Activated CD4-positive, alpha-beta T cell treated with anti-CD3 and anti-CD28 coated beads for 36 hours (primary cell): ENCODE results near the gene CATSPER3. TPM values are rescaled to one million over a fixed set of nuclear protein-coding genes. Genes with fewer than 3 reads are reported as not detected.
"Not testable (repeated sequence)": the region's sequence is repeated elsewhere in the genome, so short reads cannot be mapped to it uniquely, and the experiment has no call there.

Experiments
- ATAC-seq: fragments of 200-7000 bp; cut with Tn5 transposase; one replicate; pipeline ENCODE4 v1.10.0; 2021; ENCODE audit warnings: mild to moderate bottlenecking, moderate library complexity
- CTCF ChIA-PET: fragments of 350-600 bp; sonication (Branson Sonifier 250); formaldehyde crosslinking; loops from one replicate; lab custom pipeline; 2021; ENCODE audit warnings: antibody characterized with exemption; lab: Charles Lee
- POLR2A ChIA-PET: fragments of 350-600 bp; sonication (Branson Sonifier 250); formaldehyde crosslinking; loops from one replicate; lab custom pipeline; 2021; ENCODE audit warnings: antibody characterized with exemption, inconsistent platforms; lab: Charles Lee
- DNase-seq: peaks from one replicate; pipeline ENCODE4 v3.0.0-alpha.2; 2020
- H3K27ac Mint-ChIP-seq: one replicate; pipeline ENCODE4 v1.8.0; 2021; ENCODE audit warnings: mixed read lengths
- H3K27me3 Mint-ChIP-seq: one replicate; pipeline ENCODE4 v1.8.0; 2021; ENCODE audit warnings: mixed read lengths
- H3K36me3 Mint-ChIP-seq: one replicate; pipeline ENCODE4 v1.8.0; 2021; ENCODE audit warnings: low read depth, mixed read lengths
- H3K4me1 Mint-ChIP-seq: one replicate; pipeline ENCODE4 v1.8.0; 2021; ENCODE audit warnings: mixed read lengths
- H3K4me3 Mint-ChIP-seq: one replicate; pipeline ENCODE4 v1.8.0; 2021; ENCODE audit warnings: mild to moderate bottlenecking, moderate library complexity, mixed read lengths
- H3K9me3 Mint-ChIP-seq: one replicate; pipeline ENCODE4 v1.8.0; 2021; ENCODE audit warnings: low read depth, mixed read lengths
- intact Hi-C, 2 experiments: fragments of 100-400 bp; cut with DNase I in 1 of 2; cut with micrococcal nuclease in 1 of 2; formaldehyde crosslinking; loops; one replicate each; pipeline versions ENCODE4 v1.14.2 to v1.15.1; 2022 to 2024; cut with DNase I, micrococcal nuclease
- total RNA-seq, 2 experiments: library from RNA; stranded (reverse); gene quantifications; one replicate each; pipeline ENCODE4 v1.2.3, GENCODE V29; 2021

Gene CATSPER3
- total RNA-seq, 2 experiments from 2014 or later: 0.40 to 0.69 TPM

DNA sequence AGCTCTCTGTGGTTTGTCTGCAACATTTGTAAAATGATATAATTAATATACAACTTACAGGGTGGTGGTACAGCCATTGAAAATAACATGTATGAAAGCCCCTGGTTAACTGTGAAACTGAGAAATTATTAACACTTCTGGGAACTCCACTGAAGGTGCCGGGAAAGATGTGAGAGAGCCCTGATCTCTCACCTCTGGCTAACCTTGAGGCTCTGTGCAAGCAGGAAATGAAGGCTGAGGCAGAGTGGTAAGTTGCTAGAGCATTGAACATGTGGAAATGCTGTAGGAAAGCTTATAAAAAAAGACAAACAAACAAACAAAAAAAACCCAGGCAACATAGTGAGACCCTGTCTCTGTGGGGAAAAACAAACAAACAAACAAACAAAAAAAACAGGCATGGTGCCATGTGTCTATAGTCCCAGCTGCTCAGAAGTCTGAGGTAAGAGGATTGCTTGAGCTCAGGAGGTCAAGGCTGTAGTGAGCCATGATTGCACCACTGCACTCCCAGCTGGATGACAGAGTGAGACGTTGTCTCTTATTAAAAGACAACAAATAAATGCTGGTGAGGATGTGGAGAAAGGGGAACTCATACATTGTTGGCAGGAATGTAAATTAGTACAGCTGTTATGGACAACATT, 7.5 kb downstream of the CATSPER3 start:
- H3K27me3 Mint-ChIP-seq: no peaks in the 10 kb centered on the region
- no peak overlapping the region for H3K27ac Mint-ChIP-seq
- H3K9me3 Mint-ChIP-seq: peaks cover 13% of the 10 kb centered on the region
- DNase-seq: no peak
- ChIA-PET CTCF (no interaction called here), POLR2A (no interaction called here)
- intact Hi-C loops: no loop called here
- peaks cover 15% of the 10 kb centered on the region for H3K36me3 Mint-ChIP-seq
- H3K4me1 Mint-ChIP-seq: no peaks in the 10 kb centered on the region
- ATAC-seq: no peak
- H3K4me3 Mint-ChIP-seq: no peak overlapping the region

DNA sequence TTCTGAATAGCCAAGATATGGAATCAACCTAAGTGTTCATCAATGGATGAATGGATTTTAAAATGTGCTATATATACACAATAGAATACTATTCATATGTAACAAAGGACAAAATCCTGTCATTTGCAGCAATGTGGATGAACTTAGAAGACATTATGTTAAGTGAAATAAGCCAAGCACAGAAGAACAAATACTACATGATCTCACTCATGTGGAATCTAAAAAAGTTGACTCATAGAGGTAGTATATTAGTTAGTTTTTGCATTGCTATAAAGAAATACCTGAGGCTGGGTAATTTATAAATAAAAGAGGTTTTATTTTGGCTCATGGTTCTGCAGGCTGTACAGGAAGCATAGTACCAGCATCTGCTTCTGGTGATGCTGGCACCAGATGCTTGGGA, 8.1 kb downstream of the CATSPER3 start:
- no peak overlapping the region for H3K4me3 Mint-ChIP-seq
- no peaks in the 10 kb centered on the region for H3K27me3 Mint-ChIP-seq
- intact Hi-C loops: no loop called here
- peaks cover 15% of the 10 kb centered on the region for H3K36me3 Mint-ChIP-seq
- POLR2A ChIA-PET: no interaction called here
- H3K4me1 Mint-ChIP-seq: no peaks in the 10 kb centered on the region
- no peak for ATAC-seq
- DNase-seq: no peak
- no peak overlapping the region for H3K27ac Mint-ChIP-seq
- H3K9me3 Mint-ChIP-seq: peaks cover 14% of the 10 kb centered on the region
- CTCF ChIA-PET: no interaction called here

GRCh38 chr5:134976841-134977240, 9.1 kb downstream of the CATSPER3 start:
- H3K4me3 Mint-ChIP-seq: no peak overlapping the region
- no peaks in the 10 kb centered on the region for H3K27me3 Mint-ChIP-seq
- intact Hi-C loops: no loop called here
- peaks cover 21% of the 10 kb centered on the region for H3K9me3 Mint-ChIP-seq
- ATAC-seq: no peak
- POLR2A ChIA-PET: no interaction called here
- CTCF ChIA-PET: no interaction called here
- no peak for DNase-seq
- H3K36me3 Mint-ChIP-seq: peaks cover 19% of the 10 kb centered on the region
- no peaks in the 10 kb centered on the region for H3K4me1 Mint-ChIP-seq
- no peak overlapping the region for H3K27ac Mint-ChIP-seq

DNA sequence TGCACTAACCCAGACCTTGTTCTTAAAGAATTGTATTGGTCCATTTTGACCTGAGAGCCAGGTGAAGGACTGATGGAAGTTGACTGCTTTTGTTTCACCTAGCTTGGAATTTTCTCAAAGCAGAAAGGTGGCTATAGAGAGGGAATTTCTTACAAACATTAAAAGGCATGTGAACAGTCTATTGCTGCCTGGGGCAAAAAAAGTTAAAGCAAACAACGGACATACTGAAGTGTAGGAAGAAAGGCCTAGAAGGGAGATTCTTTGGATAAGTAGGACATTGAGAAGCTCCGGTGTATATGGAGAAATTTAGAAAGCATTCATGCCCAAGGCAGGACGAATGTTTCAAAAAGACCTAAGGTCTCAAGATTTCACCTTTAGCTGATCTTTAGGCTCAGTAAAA, 11.7 kb downstream of the CATSPER3 start:
- DNase-seq (no peak), ATAC-seq (no peak)
- Mint-ChIP-seq H3K36me3 (peaks cover 26% of the 10 kb centered on the region), H3K9me3 (peaks cover 33% of the 10 kb centered on the region), H3K4me1 (no peaks in the 10 kb centered on the region), H3K27ac (no peak overlapping the region), H3K27me3 (no peaks in the 10 kb centered on the region), H3K4me3 (no peak overlapping the region)
- POLR2A ChIA-PET: no interaction called here
- intact Hi-C loops: no loop called here
- CTCF ChIA-PET: interaction anchor here (1.2 kb wide), 1 partner anchor 40 kb away, joined by 3 read pairs; no protein-coding TSS in a partner anchor

GRCh38 chr5:134982230-134982629, 14.5 kb downstream of the CATSPER3 start:
- ATAC-seq (no peak), DNase-seq (no peak)
- CTCF ChIA-PET: no interaction called here
- intact Hi-C loops: no loop called here
- POLR2A ChIA-PET: no interaction called here
- no peak overlapping the region for H3K27ac Mint-ChIP-seq
- peaks cover 30% of the 10 kb centered on the region for H3K9me3 Mint-ChIP-seq
- H3K4me3 Mint-ChIP-seq: no peak overlapping the region
- H3K27me3 Mint-ChIP-seq: no peaks in the 10 kb centered on the region
- H3K4me1 Mint-ChIP-seq: no peaks in the 10 kb centered on the region
- H3K36me3 Mint-ChIP-seq: peaks cover 14% of the 10 kb centered on the region

- no peaks in the 10 kb centered on the region for H3K9me3 Mint-ChIP-seq
- no peak for ATAC-seq
- DNase-seq: no peak
- CTCF ChIA-PET: interaction anchor here (1.1 kb wide), 1 partner anchor 60 kb away, joined by 3 read pairs; no protein-coding TSS in a partner anchor
- H3K27ac Mint-ChIP-seq: no peak overlapping the region
- no peaks in the 10 kb centered on the region for H3K27me3 Mint-ChIP-seq
- POLR2A ChIA-PET: interaction anchor here (1.0 kb wide), 1 partner anchor 30 kb away, joined by 4 read pairs; no protein-coding TSS in a partner anchor
- no peak overlapping the region for H3K4me3 Mint-ChIP-seq
- intact Hi-C loops: no loop called here
- no peaks in the 10 kb centered on the region for H3K36me3 Mint-ChIP-seq
- H3K4me1 Mint-ChIP-seq: peaks cover 12% of the 10 kb centered on the region
Measured at GRCh38 chr5:134989266-134989830, 21.6 kb downstream of the CATSPER3 start.

GRCh38 chr5:134990183-134990582, 22.5 kb downstream of the CATSPER3 start:
- H3K9me3 Mint-ChIP-seq, DNase-seq, H3K27ac Mint-ChIP-seq, H3K27me3 Mint-ChIP-seq, intact Hi-C loops, H3K36me3 Mint-ChIP-seq, ATAC-seq, POLR2A ChIA-PET, H3K4me3 Mint-ChIP-seq: not testable (repeated sequence)
- H3K4me1 Mint-ChIP-seq: peaks cover 12% of the 10 kb centered on the region
- CTCF ChIA-PET: interaction anchor here (1.0 kb wide), 1 partner anchor 412 kb away, joined by 3 read pairs; no protein-coding TSS in a partner anchor

DNA sequence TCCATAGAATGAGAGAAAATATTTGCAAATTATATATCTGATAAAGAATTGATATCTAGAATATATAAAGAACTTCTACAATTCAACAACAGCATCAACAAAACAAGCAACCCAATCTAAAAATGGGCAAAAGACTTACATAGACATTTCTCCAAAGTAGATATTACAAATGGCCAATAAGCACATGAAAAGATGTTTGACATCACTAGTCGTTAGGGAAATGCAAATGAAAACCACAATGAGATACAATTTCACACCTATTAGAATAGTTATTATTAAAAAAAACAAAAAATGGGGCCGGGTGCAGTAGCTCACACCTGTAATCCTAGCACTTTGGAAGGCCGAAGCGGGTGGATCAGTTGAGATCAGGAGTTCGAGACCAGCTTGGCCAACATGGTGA, 24.4 kb downstream of the CATSPER3 start:
- DNase-seq (no peak), ATAC-seq (no peak)
- no peak overlapping the region for H3K27ac Mint-ChIP-seq
- ChIA-PET POLR2A (no interaction called here), CTCF (no interaction called here)
- no peak overlapping the region for H3K4me3 Mint-ChIP-seq
- no peaks in the 10 kb centered on the region for H3K9me3 Mint-ChIP-seq
- H3K36me3 Mint-ChIP-seq: no peaks in the 10 kb centered on the region
- peaks cover 12% of the 10 kb centered on the region for H3K4me1 Mint-ChIP-seq
- intact Hi-C loops: no loop called here
- no peaks in the 10 kb centered on the region for H3K27me3 Mint-ChIP-seq

DNA sequence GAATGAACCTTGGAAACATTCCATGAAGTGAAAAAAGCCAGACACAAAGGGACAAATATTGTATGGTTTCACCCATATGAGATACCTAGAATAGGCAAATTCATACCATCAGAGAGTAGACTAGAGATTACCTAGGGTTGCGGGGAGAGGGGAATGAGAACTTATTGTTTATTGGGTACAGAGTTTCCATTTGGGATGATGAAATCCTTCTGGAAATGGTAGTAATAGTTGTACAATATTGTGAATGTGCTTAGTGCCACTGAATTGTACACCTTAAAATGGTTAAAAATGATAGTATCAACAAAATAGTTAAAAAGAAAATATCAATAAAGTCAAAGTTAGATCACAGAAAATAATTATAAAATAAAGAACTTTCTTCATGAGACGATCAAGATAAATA, 25.5 kb downstream of the CATSPER3 start:
- intact Hi-C loops: no loop called here
- H3K4me3 Mint-ChIP-seq: no peak overlapping the region
- H3K27me3 Mint-ChIP-seq: no peaks in the 10 kb centered on the region
- CTCF ChIA-PET: no interaction called here
- no peaks in the 10 kb centered on the region for H3K9me3 Mint-ChIP-seq
- ATAC-seq (no peak), DNase-seq (no peak)
- H3K36me3 Mint-ChIP-seq: no peaks in the 10 kb centered on the region
- POLR2A ChIA-PET: no interaction called here
- H3K4me1 Mint-ChIP-seq: peaks cover 11% of the 10 kb centered on the region
- no peak overlapping the region for H3K27ac Mint-ChIP-seq

DNA sequence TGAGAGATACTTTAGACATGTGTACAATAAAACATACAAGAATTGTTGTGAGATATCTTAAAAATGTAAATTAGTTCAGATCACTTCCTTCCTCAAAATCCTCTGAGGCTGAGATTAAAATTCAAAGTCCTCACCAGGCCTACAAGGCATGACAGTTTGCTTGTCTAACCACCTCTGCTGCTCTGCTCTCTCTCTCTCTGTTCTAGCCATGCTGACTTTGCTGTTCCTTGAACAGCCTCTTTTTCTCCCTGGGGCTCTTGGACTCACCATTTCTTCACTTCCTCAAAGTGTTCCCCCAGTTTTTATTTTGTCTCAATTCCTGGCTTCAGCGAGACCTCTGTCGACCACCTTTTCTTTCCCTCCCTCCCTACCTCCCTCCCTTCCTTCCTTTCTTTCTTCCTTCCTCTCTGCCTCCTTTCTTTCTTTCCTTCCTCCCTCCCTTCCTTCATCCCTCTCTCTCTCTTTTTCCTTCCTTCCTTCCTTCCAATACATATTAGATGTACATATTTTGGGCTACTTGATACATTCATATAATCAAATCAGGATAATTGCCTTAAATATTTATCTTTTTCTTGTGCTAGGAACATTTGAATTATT, 27.0 kb downstream of the CATSPER3 start:
- Mint-ChIP-seq H3K27me3 (no peaks in the 10 kb centered on the region), H3K27ac (no peak overlapping the region), H3K4me3 (no peak overlapping the region), H3K4me1 (no peaks in the 10 kb centered on the region), H3K9me3 (no peaks in the 10 kb centered on the region), H3K36me3 (peaks cover 5% of the 10 kb centered on the region)
- POLR2A ChIA-PET: no interaction called here
- ATAC-seq (no peak), DNase-seq (no peak)
- CTCF ChIA-PET: no interaction called here
- intact Hi-C loops: no loop called here

DNA sequence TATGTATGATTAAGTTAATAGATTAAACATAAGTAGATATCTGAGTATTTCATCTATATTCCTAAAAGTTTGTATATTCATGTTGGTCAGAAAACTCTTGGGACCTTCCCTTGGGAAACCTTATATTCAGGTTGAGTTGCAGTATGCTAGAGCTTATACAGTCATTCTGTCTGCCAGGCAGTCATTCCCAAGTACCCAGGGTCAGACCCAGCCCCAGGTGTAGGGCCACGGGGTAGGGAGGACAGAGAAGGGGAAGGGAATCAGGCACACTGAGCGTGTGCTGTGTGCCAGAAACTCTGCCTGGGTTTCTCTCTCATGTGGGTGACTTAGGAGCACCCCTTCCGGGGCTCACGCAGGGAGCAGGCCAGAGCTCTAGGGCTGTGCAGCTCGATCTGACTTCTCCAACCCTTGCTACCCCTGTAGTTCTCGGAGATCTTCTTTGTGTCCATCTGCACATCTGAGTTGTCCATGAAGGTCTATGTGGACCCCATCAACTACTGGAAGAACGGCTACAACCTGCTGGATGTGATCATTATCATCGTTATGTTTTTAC, 28.2 kb downstream of the CATSPER3 start:
- CTCF ChIA-PET: interaction anchor here (0.6 kb wide), 1 partner anchor 333 kb away, joined by 3 read pairs; no protein-coding TSS in a partner anchor
- no peak for DNase-seq
- ATAC-seq: no peak
- Mint-ChIP-seq H3K27me3 (no peaks in the 10 kb centered on the region), H3K9me3 (no peaks in the 10 kb centered on the region), H3K4me1 (no peaks in the 10 kb centered on the region), H3K27ac (no peak overlapping the region), H3K4me3 (no peak overlapping the region), H3K36me3 (peaks cover 5% of the 10 kb centered on the region)
- intact Hi-C loops: no loop called here
- POLR2A ChIA-PET: no interaction called here

DNA sequence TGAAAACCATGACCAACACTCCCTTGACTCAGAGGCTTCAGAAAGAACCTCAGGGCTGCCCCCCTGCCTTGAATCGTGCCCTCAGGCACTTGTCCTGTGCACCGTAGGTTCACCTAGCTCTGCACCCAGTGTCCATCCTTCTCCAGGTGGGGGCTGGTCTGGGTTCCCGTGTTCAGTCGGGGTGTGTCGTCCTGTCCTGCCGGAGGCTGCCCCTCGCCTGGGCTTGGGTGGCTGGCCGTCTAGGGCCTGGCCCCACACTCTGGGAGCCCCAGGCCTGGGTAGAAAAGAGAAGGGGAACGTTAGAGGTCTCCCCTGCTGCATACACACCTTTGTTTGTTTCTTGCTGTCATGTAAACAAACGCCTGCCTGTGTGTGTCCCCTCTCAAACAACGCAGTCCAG, 29.3 kb downstream of the CATSPER3 start:
- CTCF ChIA-PET: interaction anchor here (0.8 kb wide), 1 partner anchor 184 kb away, joined by 3 read pairs; no protein-coding TSS in a partner anchor
- ATAC-seq (no peak), DNase-seq (no peak)
- H3K36me3 Mint-ChIP-seq: peaks cover 5% of the 10 kb centered on the region
- peaks cover 2% of the 10 kb centered on the region for H3K27me3 Mint-ChIP-seq
- H3K4me3 Mint-ChIP-seq: no peak overlapping the region
- POLR2A ChIA-PET: no interaction called here
- no peaks in the 10 kb centered on the region for H3K4me1 Mint-ChIP-seq
- H3K9me3 Mint-ChIP-seq: no peaks in the 10 kb centered on the region
- no peak overlapping the region for H3K27ac Mint-ChIP-seq
- intact Hi-C loops: no loop called here
